Measurements from ENCODE around the gene EBP.

DNA sequence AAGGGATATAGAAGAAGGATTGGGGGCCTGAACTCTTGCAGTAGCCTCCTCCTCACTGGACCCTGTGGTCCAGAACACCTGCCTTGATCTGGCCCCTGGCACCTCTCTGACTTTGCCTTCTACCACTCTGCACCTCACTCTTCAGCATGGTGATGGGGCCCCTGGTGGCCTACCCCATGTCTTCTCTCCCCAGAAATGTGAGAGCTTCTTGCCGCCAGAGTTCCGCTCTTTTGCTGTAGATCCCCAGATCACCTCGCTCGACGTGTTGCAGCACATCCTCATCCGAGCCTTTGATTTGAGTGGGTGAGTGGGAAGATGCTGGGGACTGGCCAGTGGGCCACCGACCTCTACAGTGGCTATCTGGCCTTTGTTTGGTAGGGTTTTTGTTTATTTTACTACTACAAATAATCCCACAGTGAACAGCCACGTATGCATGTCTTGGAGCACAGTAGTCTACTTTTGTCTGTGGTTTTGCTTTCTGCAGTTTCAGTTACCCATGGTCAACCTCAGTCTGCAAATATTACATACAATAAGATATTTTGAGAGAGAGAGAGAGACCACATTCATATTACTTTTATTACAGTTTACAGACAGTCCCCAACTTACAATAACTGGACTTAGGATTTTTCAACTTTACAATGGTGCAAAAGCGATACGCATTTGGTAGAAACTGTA is 19.7 kb downstream of the EBP start:
- TF ChIP-seq EZH2 (IDR thresholded peaks at IDR 0.05; ENCODE audit: low read length) (no peak), CTCF (optimal IDR thresholded peaks at IDR 0.05 in 1 of 3, IDR thresholded peaks at IDR 0.05 in 1 of 3, conservative IDR thresholded peaks at IDR 0.05 in 1 of 3; ENCODE audit: extremely low read depth in 1 of 3, insufficient read depth in 2 of 3, low read length in 3 of 3) (no peak)
